SIG-M5 treated with dmso at 0.1 percent for 504 hours (cell line): ENCODE results near the gene GPR179.
"Not testable (repeated sequence)": the region's sequence is repeated elsewhere in the genome, so short reads cannot be mapped to it uniquely, and the experiment has no call there.

ENCODE experiments used
- DNase-seq: peaks from one replicate; lab custom pipeline; 2025; ENCODE audit not compliant: unreplicated experiment; lab: John Stamatoyannopoulos, UW

Gene GPR179

GRCh38 chr17:38322897-38323296 is 20.9 kb downstream of the GPR179 start:
- no peak for DNase-seq

GRCh38 chr17:38322156-38322779 is 21.5 kb downstream of the GPR179 start:
- peak; percentile 45 for DNase-seq

DNA sequence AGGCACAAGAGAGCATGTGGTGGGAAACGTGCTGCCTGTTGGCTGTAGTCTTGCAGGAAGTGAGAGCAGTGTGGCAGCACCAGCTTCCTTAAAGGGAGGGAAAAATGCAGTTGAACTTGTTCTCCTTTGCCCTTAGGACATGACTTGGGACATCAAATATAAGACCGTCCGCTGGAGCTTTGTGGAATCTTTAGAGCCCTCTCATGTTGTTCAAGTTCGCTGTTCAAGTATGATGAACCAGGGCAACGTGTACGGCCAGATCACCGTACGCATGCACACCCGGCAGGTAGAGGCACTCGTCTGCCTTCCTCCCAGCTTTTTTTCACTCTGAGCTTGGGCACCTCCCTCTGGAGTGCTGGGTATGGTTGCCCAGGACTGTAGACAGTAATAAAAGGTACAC is 23.3 kb downstream of the GPR179 start:
- peak; percentile 47 for DNase-seq

GRCh38 chr17:38317081-38317480 is 26.7 kb downstream of the GPR179 start:
- DNase-seq = no peak

GRCh38 chr17:38315497-38315896 is 28.3 kb downstream of the GPR179 start:
- no peak for DNase-seq

- peak; percentile 91 for DNase-seq
These were observed 46.8 kb downstream of the GPR179 start, which contains the start of gene MRPL45 for GRCh38 chr17:38296834-38297517. TSS of gene MRPL45 (plus strand) at chr17:38297168. CDS start at chr17:38297184, 16 bp downstream.

DNA sequence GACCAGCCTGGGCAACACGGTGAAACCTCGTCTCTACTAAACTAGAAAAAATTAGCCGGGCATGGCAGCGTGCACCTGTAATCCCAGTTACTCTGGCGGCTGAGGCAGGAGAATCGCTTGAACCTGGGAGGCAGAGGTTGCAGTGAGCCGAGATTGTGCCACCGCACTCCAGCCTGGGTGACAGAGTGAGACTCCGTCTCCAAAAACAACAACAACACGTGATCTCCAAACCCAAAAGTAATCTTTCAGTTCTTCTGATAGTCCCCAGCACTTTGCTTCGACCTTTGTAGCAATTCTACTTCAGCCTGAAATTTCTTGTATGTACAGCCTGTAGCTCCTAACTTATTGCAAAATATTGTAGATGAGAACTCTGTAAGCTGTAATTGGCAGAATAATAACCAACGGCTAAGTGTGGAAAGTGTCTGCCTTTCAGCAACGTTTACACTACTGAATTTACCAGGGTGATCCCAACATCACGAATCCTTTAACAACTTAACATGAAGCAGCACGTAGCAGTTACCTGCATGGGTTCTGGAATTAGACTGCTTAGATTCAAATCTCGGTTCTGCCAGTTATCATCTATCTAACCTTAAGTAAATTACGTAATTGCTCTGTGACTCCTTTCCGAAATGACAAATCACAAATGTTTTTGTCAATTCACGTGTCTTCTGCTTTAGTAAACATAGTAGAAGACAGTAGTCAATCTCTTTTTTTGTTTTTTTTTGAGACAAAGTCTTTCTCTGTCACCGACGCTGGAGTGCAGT is 48.0 kb downstream of the GPR179 start:
- DNase-seq = peak; percentile 16

DNA sequence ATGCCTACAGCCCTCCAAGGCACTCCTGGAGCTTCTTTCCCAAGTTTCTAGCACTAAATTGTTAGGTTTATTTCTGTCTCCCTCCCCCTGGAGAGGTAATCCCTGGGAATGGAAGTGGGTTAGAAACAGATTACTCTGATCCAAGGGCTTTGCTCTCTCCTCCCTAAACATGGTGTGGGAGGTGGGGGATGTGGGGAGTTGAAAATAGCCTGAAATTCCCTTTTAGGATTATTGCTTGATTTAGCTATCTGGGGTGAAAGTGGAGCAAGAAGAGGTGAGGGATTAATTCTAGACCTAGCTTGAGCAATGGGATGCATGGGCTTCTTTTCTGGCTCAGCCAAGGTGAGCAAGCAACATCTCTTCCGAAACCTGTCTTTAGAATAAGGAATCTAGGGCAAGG is 54.0 kb downstream of the GPR179 start:
- not testable (repeated sequence) for DNase-seq

- not testable (repeated sequence) for DNase-seq
These were observed 55.4 kb downstream of the GPR179 start for GRCh38 chr17:38288217-38288827.

- peak; percentile 26 for DNase-seq
These were observed 57.2 kb downstream of the GPR179 start for GRCh38 chr17:38286501-38287091.

DNA sequence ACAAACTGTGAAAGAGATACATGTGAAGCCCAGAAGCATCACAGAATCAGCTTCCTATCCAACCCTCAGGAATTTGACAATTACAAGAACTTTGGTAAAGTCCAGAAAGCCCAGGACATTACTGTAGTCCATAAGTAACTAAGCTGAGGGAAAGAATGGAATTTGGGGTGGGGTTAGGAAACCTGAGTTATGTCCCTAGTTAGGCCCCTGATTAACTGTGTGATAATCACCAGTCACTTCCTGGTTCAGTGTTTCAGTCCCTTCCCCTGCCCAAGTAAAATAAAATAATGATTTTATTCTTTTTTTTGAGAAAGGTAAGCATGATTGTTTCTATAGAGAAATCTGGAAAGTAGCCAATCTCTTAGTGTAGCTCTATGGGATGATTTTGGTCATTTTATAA is 57.8 kb downstream of the GPR179 start:
- DNase-seq = not testable (repeated sequence)
